Erythroblast (primary cell): ENCODE measurements around the gene TENM4.

Experiments used
- GATA1 ChIP-seq: IDR thresholded peaks from 2 replicates; pipeline ENCODE4 v1.6.1; 2011; ENCODE audit warnings: low read depth, mild to moderate bottlenecking, control low read depth, low read length, moderate library complexity
- POLR2A ChIP-seq: IDR thresholded peaks from 2 replicates; pipeline ENCODE4 v1.6.1; 2011; ENCODE audit warnings: mild to moderate bottlenecking, low read length

DNA sequence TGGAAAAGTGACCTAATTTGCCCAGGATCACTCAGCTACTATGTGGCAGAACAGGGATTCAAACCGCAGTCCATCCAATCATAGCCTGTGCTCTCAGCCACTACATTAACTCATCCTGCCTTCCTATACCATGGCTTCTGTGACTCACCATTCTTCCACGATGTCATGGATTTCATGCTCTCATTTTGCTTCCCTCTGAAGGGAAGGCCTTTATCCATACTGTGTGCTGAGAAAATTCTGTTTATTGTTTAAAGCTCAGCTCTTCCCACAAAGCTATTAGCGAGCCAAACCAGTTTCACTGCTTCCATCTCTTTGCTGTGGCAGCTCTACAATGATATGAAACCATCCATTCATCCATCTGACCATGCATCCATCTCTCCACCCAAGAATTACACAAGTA lies 289.9 kb downstream of the TENM4 start:
- no peak for TF ChIP-seq POLR2A
- no peak for TF ChIP-seq GATA1
